ENCODE measurements around the gene CYFIP1. TPM values are rescaled to one million over a fixed set of nuclear protein-coding genes. Genes with fewer than 3 reads are reported as not detected.

CYFIP1 gene
- total RNA-seq, 1 experiment from 2014 or later, result 205 TPM

GRCh38 chr15:22851513-22851912 is 128.7 kb downstream of the CYFIP1 start:
- Histone ChIP-seq H3K9me3 (no peaks in the 10 kb centered on the region), H3K36me3 (ENCODE audit: control insufficient read depth, insufficient read depth, low read length) (peaks cover 1% of the 10 kb centered on the region), H3K4me1 (no peaks in the 10 kb centered on the region), H3K27me3 (replicated peaks; ENCODE audit: control insufficient read depth, insufficient read depth, low read length) (no peaks in the 10 kb centered on the region), H3K4me3 (ENCODE audit: low read depth, low read length) (no peak overlapping the region)
- Mint-ChIP-seq H3K4me1 (ENCODE audit: low read depth, unreplicated experiment) (no peaks in the 10 kb centered on the region), H3K9me3 (ENCODE audit: unreplicated experiment) (no peaks in the 10 kb centered on the region), H3K27ac (ENCODE audit: unreplicated experiment) (no peak overlapping the region), H3K36me3 (ENCODE audit: insufficient read depth, unreplicated experiment) (peaks cover 91% of the 10 kb centered on the region), H3K27me3 (ENCODE audit: insufficient read depth, unreplicated experiment) (no peaks in the 10 kb centered on the region), H3K4me3 (ENCODE audit: unreplicated experiment) (no peak overlapping the region)
- BruUV-seq (replicated peaks), result no TSS peak
- no peak for TF ChIP-seq CTCF (IDR thresholded peaks at IDR 0.05; ENCODE audit: insufficient read depth in 1 of 2, low read depth in 1 of 2, low read length in 1 of 2, severe bottlenecking in 1 of 2, unreplicated experiment in 1 of 2)
- ChIA-PET POLR2A (no interaction called here), CTCF (interaction anchor here (0.8 kb wide), 1 partner anchor 13 kb away, joined by 4 read pairs; the partner anchor contains the start of gene NIPA2)
- intact Hi-C loops (cut with micrococcal nuclease; ENCODE audit: unreplicated experiment), result no loop called here
- DNase-seq, result no peak

- no peaks in the 10 kb centered on the region for H3K27me3 Mint-ChIP-seq (ENCODE audit: insufficient read depth, unreplicated experiment)
- H3K4me3 Mint-ChIP-seq (ENCODE audit: unreplicated experiment), result no peak overlapping the region
- Histone ChIP-seq H3K36me3 (ENCODE audit: control insufficient read depth, insufficient read depth, low read length) (peaks cover 1% of the 10 kb centered on the region), H3K27me3 (replicated peaks; ENCODE audit: control insufficient read depth, insufficient read depth, low read length) (no peaks in the 10 kb centered on the region), H3K4me3 (ENCODE audit: low read depth, low read length) (no peak overlapping the region), H3K4me1 (no peaks in the 10 kb centered on the region), H3K9me3 (no peaks in the 10 kb centered on the region)
- no peak for DNase-seq
- TF ChIP-seq CTCF (IDR thresholded peaks at IDR 0.05; ENCODE audit: insufficient read depth in 1 of 2, low read depth in 1 of 2, low read length in 1 of 2, severe bottlenecking in 1 of 2, unreplicated experiment in 1 of 2), result no peak
- POLR2A ChIA-PET, result no interaction called here
- intact Hi-C loops (cut with micrococcal nuclease; ENCODE audit: unreplicated experiment), result no loop called here
- H3K4me1 Mint-ChIP-seq (ENCODE audit: low read depth, unreplicated experiment), result peaks cover 9% of the 10 kb centered on the region
- H3K9me3 Mint-ChIP-seq (ENCODE audit: unreplicated experiment), result no peaks in the 10 kb centered on the region
- no peak overlapping the region for H3K27ac Mint-ChIP-seq (ENCODE audit: unreplicated experiment)
- no TSS peak for BruUV-seq (replicated peaks)
- CTCF ChIA-PET, result no interaction called here
- H3K36me3 Mint-ChIP-seq (ENCODE audit: insufficient read depth, unreplicated experiment), result peaks cover 88% of the 10 kb centered on the region
These were observed 130.1 kb downstream of the CYFIP1 start for GRCh38 chr15:22850055-22850454.

- no peaks in the 10 kb centered on the region for H3K27me3 Mint-ChIP-seq (ENCODE audit: insufficient read depth, unreplicated experiment)
- H3K27ac Mint-ChIP-seq (ENCODE audit: unreplicated experiment), result no peak overlapping the region
- ChIA-PET CTCF (interaction anchor here (0.6 kb wide), 1 partner anchor 38 kb away, joined by 4 read pairs; no protein-coding TSS in a partner anchor), POLR2A (no interaction called here)
- peaks cover 87% of the 10 kb centered on the region for H3K36me3 Mint-ChIP-seq (ENCODE audit: insufficient read depth, unreplicated experiment)
- DNase-seq, result no peak
- Histone ChIP-seq H3K27me3 (replicated peaks; ENCODE audit: control insufficient read depth, insufficient read depth, low read length) (no peaks in the 10 kb centered on the region), H3K9me3 (no peaks in the 10 kb centered on the region), H3K4me1 (peaks cover under 1% of the 10 kb centered on the region; the same call in 1 of the 2 replicates), H3K4me3 (ENCODE audit: low read depth, low read length) (no peak overlapping the region), H3K36me3 (ENCODE audit: control insufficient read depth, insufficient read depth, low read length) (no peaks in the 10 kb centered on the region; the same call in 1 of the 2 replicates)
- no peaks in the 10 kb centered on the region for H3K9me3 Mint-ChIP-seq (ENCODE audit: unreplicated experiment)
- peaks cover 27% of the 10 kb centered on the region for H3K4me1 Mint-ChIP-seq (ENCODE audit: low read depth, unreplicated experiment)
- no TSS peak for BruUV-seq (replicated peaks)
- TF ChIP-seq CTCF (IDR thresholded peaks at IDR 0.05; ENCODE audit: insufficient read depth in 1 of 2, low read depth in 1 of 2, low read length in 1 of 2, severe bottlenecking in 1 of 2, unreplicated experiment in 1 of 2), result no peak
- intact Hi-C loops (cut with micrococcal nuclease; ENCODE audit: unreplicated experiment), result loop anchor here (10.0 kb wide), 1 partner anchor 49 kb away; no protein-coding TSS in a partner anchor
- no peak overlapping the region for H3K4me3 Mint-ChIP-seq (ENCODE audit: unreplicated experiment)
These were observed 134.1 kb downstream of the CYFIP1 start for GRCh38 chr15:22846073-22846472.
